HEK293 (cell line): ENCODE data around the gene SCN8A.

ENCODE experiments used
- CTCF ChIA-PET: fragments of 350-600 bp; formaldehyde crosslinking; extraction: SDS; loops from one replicate; lab custom pipeline; 2021; ENCODE audit warnings: antibody characterized with exemption; lab: Yijun Ruan, JAX
- POLR2A ChIA-PET: fragments of 300-600 bp; formaldehyde crosslinking; extraction: SDS; loops from one replicate; lab custom pipeline; 2020; ENCODE audit warnings: antibody characterized with exemption, inconsistent platforms; lab: Yijun Ruan, JAX
- H3K27ac ChIP-seq: fragments of 200-500 bp; sonication (Bioruptor generic); 2 replicates; pipeline ENCODE4 v1.5.1; 2014; ENCODE audit warnings: low read depth, low read length, control low read depth, inconsistent platforms; ENCODE audit errors: extremely low read depth
- H3K36me3 ChIP-seq, 2 experiments: fragments of 200-500 bp in 1 of 2; sonication (Bioruptor generic) in 1 of 2; 1 replicate in 1 of 2; 2 replicates in 1 of 2; pipeline ENCODE4 v1.5.1; 2014 to 2017; ENCODE audit warnings: inconsistent platforms in 2 of 2, low read length in 2 of 2; ENCODE audit not compliant: control insufficient read depth in 2 of 2, insufficient read depth in 1 of 2
- H3K4me1 ChIP-seq: fragments of 200-500 bp; sonication (Bioruptor generic); 2 replicates; pipeline ENCODE4 v1.5.1; 2014; ENCODE audit warnings: mild to moderate bottlenecking, low read length, inconsistent platforms; ENCODE audit not compliant: control insufficient read depth, insufficient read depth
- H3K4me3 ChIP-seq: 2 replicates; pipeline ENCODE4 v1.5.1; 2011; ENCODE audit warnings: low read depth, mild to moderate bottlenecking, control low read depth, low read length, moderate library complexity
- H3K9me3 ChIP-seq: fragments of 200-500 bp; sonication (Bioruptor generic); 2 replicates; pipeline ENCODE4 v1.5.1; 2014; ENCODE audit warnings: low read depth, low read length, inconsistent platforms; ENCODE audit not compliant: control insufficient read depth, insufficient read depth
- HIC1 ChIP-seq: fragments of 450-650 bp; formaldehyde crosslinking; IDR thresholded peaks from 2 replicates; pipeline ENCODE4 v1.5.1; 2016; ENCODE audit warnings: missing biosample characterization, missing genetic modification characterization
- HOXD13 ChIP-seq: sonication (generic); formaldehyde crosslinking; IDR thresholded peaks from 2 replicates; pipeline ENCODE4 v1.8.0; 2022; ENCODE audit warnings: missing genetic modification reagents, borderline replicate concordance
- SCRT2 ChIP-seq: fragments of 450-650 bp; formaldehyde crosslinking; IDR thresholded peaks from 2 replicates; pipeline ENCODE4 v1.5.1; 2016; ENCODE audit warnings: missing biosample characterization, missing genetic modification characterization
- ZBTB20 ChIP-seq: fragments of 450-650 bp; formaldehyde crosslinking; IDR thresholded peaks from 2 replicates; pipeline ENCODE4 v1.5.1; 2016; ENCODE audit warnings: missing biosample characterization, missing genetic modification characterization
- ZBTB21 ChIP-seq: fragments of 450-650 bp; formaldehyde crosslinking; IDR thresholded peaks from 2 replicates; pipeline ENCODE4 v1.5.1; 2017; ENCODE audit warnings: missing biosample characterization, missing genetic modification characterization
- ZFHX2 ChIP-seq: fragments of 450-650 bp; formaldehyde crosslinking; conservative IDR thresholded peaks from 2 replicates; pipeline ENCODE4 v1.5.1; 2016; ENCODE audit warnings: missing biosample characterization, missing genetic modification characterization
- ZFP41 ChIP-seq: fragments of 450-650 bp; formaldehyde crosslinking; IDR thresholded peaks from 2 replicates; pipeline ENCODE4 v1.5.1; 2016; ENCODE audit warnings: missing biosample characterization, missing genetic modification characterization, borderline replicate concordance
- ZNF19 ChIP-seq: fragments of 450-650 bp; formaldehyde crosslinking; IDR thresholded peaks from 2 replicates; pipeline ENCODE4; 2016; ENCODE audit warnings: missing biosample characterization, missing genetic modification characterization, low read depth
- ZNF223 ChIP-seq: fragments of 450-650 bp; formaldehyde crosslinking; IDR thresholded peaks from 2 replicates; pipeline ENCODE4 v1.5.1; 2016; ENCODE audit warnings: missing biosample characterization, missing genetic modification characterization
- ZNF292 ChIP-seq: fragments of 450-650 bp; formaldehyde crosslinking; IDR thresholded peaks from 2 replicates; pipeline ENCODE4 v1.5.1; 2016; ENCODE audit warnings: low read depth, missing biosample characterization, missing genetic modification characterization, borderline replicate concordance
- ZNF350 ChIP-seq: fragments of 450-650 bp; formaldehyde crosslinking; IDR thresholded peaks from 2 replicates; pipeline ENCODE4 v1.5.0; 2017; ENCODE audit warnings: missing biosample characterization, mild to moderate bottlenecking, missing genetic modification characterization
- ZNF423 ChIP-seq: fragments of 450-650 bp; formaldehyde crosslinking; IDR thresholded peaks from 2 replicates; pipeline ENCODE4 v1.5.1; 2016; ENCODE audit warnings: missing biosample characterization, missing genetic modification characterization
- ZNF473 ChIP-seq: fragments of 450-650 bp; formaldehyde crosslinking; IDR thresholded peaks from 2 replicates; pipeline ENCODE4 v1.5.1; 2017; ENCODE audit warnings: missing biosample characterization, missing genetic modification characterization
- ZNF48 ChIP-seq: fragments of 450-650 bp; formaldehyde crosslinking; IDR thresholded peaks from 2 replicates; pipeline ENCODE4 v1.5.1; 2016; ENCODE audit warnings: missing biosample characterization, missing genetic modification characterization
- ZNF510 ChIP-seq: fragments of 450-650 bp; formaldehyde crosslinking; IDR thresholded peaks from 2 replicates; pipeline ENCODE4 v1.5.1; 2018; ENCODE audit warnings: mild to moderate bottlenecking, missing genetic modification characterization, missing biosample characterization; ENCODE audit not compliant: insufficient replicate concordance
- ZNF670 ChIP-seq: fragments of 450-650 bp; formaldehyde crosslinking; IDR thresholded peaks from 2 replicates; pipeline ENCODE4 v1.5.1; 2016; ENCODE audit warnings: missing biosample characterization, missing genetic modification characterization, low read depth
- TF ChIP-seq, protein P1 (sequence below): fragments of 450-650 bp; formaldehyde crosslinking; IDR thresholded peaks from 2 replicates; pipeline ENCODE4 v1.5.1; 2016; ENCODE audit warnings: missing biosample characterization, missing genetic modification characterization
- TF ChIP-seq, protein P2 (sequence below): sonication (generic); formaldehyde crosslinking; IDR thresholded peaks from 2 replicates; pipeline ENCODE4 v1.8.1; 2022; ENCODE audit warnings: mild to moderate bottlenecking, moderate library complexity, missing genetic modification reagents
- TF ChIP-seq, protein P3 (sequence below): fragments of 450-650 bp; formaldehyde crosslinking; IDR thresholded peaks from 2 replicates; pipeline ENCODE4 v1.5.1; 2016; ENCODE audit warnings: missing biosample characterization, missing genetic modification characterization, borderline replicate concordance

Gene SCN8A

DNA sequence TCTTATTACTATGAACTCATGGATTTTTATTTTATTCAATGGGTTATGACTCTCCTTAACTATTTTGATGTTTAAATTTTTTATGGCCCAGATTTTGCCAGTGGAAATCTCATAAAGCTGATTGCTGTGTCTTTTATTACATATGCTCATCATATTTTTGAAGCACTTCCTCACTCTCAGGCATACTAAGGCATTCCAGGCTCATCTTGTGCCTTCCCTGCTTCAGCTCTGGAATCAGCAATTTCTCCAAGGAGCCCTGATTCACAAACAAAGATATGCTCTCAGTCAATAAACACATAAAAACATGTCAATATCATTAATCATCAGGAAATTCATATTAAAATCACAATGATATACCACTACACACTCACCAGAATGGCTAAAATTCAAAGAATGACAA, 44.9 kb upstream of the SCN8A start (continued):
- no peak for TF ChIP-seq ZNF350 (tag by site-specific recombination)
- TF ChIP-seq, all 188 proteins: peak for 0

GRCh38 chr12:51547606-51548005, 43.4 kb upstream of the SCN8A start:
- Histone ChIP-seq H3K36me3 (no peaks in the 10 kb centered on the region), H3K4me3 (no peak overlapping the region), H3K27ac (no peak overlapping the region), H3K9me3 (no peaks in the 10 kb centered on the region), H3K4me1 (no peaks in the 10 kb centered on the region)
- TF ChIP-seq ZBTB21 (tag by site-specific recombination) = no peak
- TF ChIP-seq ZFP41 = no peak
- TF ChIP-seq HOXD13 (CRISPR knock-in tag) = no peak
- no peak for TF ChIP-seq ZNF473 (tag by site-specific recombination)
- TF ChIP-seq ZBTB20 (tag by site-specific recombination) = no peak
- TF ChIP-seq, protein P1, sequence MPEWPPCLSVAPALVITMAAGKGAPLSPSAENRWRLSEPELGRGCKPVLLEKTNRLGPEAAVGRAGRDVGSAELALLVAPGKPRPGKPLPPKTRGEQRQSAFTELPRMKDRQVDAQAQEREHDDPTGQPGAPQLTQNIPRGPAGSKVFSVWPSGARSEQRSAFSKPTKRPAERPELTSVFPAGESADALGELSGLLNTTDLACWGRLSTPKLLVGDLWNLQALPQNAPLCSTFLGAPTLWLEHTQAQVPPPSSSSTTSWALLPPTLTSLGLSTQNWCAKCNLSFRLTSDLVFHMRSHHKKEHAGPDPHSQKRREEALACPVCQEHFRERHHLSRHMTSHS = no peak
- TF ChIP-seq, protein P2, sequence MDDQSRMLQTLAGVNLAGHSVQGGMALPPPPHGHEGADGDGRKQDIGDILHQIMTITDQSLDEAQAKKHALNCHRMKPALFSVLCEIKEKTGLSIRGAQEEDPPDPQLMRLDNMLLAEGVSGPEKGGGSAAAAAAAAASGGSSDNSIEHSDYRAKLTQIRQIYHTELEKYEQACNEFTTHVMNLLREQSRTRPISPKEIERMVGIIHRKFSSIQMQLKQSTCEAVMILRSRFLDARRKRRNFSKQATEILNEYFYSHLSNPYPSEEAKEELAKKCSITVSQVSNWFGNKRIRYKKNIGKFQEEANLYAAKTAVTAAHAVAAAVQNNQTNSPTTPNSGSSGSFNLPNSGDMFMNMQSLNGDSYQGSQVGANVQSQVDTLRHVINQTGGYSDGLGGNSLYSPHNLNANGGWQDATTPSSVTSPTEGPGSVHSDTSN (CRISPR knock-in tag) = no peak
- TF ChIP-seq ZNF670 (tag by site-specific recombination) = no peak
- no peak for TF ChIP-seq SCRT2 (tag by site-specific recombination)
- TF ChIP-seq, protein P3, sequence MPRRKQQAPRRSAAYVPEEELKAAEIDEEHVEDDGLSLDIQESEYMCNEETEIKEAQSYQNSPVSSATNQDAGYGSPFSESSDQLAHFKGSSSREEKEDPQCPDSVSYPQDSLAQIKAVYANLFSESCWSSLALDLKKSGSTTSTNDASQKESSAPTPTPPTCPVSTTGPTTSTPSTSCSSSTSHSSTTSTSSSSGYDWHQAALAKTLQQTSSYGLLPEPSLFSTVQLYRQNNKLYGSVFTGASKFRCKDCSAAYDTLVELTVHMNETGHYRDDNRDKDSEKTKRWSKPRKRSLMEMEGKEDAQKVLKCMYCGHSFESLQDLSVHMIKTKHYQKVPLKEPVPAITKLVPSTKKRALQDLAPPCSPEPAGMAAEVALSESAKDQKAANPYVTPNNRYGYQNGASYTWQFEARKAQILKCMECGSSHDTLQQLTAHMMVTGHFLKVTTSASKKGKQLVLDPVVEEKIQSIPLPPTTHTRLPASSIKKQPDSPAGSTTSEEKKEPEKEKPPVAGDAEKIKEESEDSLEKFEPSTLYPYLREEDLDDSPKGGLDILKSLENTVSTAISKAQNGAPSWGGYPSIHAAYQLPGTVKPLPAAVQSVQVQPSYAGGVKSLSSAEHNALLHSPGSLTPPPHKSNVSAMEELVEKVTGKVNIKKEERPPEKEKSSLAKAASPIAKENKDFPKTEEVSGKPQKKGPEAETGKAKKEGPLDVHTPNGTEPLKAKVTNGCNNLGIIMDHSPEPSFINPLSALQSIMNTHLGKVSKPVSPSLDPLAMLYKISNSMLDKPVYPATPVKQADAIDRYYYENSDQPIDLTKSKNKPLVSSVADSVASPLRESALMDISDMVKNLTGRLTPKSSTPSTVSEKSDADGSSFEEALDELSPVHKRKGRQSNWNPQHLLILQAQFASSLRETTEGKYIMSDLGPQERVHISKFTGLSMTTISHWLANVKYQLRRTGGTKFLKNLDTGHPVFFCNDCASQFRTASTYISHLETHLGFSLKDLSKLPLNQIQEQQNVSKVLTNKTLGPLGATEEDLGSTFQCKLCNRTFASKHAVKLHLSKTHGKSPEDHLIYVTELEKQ = no peak
- TF ChIP-seq ZNF48 = no peak
- no peak for TF ChIP-seq ZNF423 (tag by site-specific recombination)
- TF ChIP-seq ZFHX2 = no peak
- no peak for TF ChIP-seq ZNF510 (tag by site-specific recombination)
- TF ChIP-seq ZNF19 (tag by site-specific recombination) = no peak
- no peak for TF ChIP-seq HIC1 (tag by site-specific recombination)
- ChIA-PET POLR2A (no interaction called here), CTCF (interaction anchor here (0.7 to 1.2 kb wide), 3 partner anchors 15 to 328 kb away, joined by 3 to 5 read pairs (median 3); no protein-coding TSS in a partner anchor)

DNA sequence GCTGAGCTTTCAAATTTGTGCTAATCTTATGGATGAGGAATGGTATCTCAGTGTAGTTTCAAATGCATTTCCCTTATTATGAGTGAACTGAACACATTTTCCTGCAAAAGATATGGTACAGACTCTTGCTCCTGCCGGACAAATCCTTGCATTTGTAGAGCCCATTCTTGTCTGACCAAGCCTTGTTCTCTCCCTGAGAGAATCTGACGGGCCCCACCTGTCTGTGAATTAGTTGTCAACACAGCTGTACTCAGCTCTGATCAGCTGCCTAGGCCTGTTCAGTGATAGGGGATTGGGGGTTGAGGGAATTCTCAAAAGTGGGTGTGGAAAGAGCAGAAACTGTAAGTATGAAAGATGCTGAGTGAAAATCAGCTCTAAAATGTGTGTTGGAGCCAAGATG, 42.8 kb upstream of the SCN8A start:
- Histone ChIP-seq H3K4me1 (no peaks in the 10 kb centered on the region), H3K9me3 (no peaks in the 10 kb centered on the region), H3K36me3 (no peaks in the 10 kb centered on the region), H3K27ac (no peak overlapping the region), H3K4me3 (no peak overlapping the region)
- TF ChIP-seq ZNF292 (tag by site-specific recombination) (no peak), ZNF223 (tag by site-specific recombination) (no peak)
- POLR2A ChIA-PET = no interaction called here
- CTCF ChIA-PET = interaction anchor here (0.7 to 1.2 kb wide), 2 partner anchors 143 to 327 kb away, joined by 3 read pairs; no protein-coding TSS in a partner anchor
